DMS114 treated with DMSO at 0.1 percent for 48 hours (cell line): ENCODE data around the gene DNAAF9.

ENCODE experiments used
- DNase-seq: peaks from one replicate; lab custom pipeline; 2025; ENCODE audit not compliant: unreplicated experiment; lab: John Stamatoyannopoulos, UW

DNAAF9 gene

GRCh38 chr20:3378138-3378537 is 29.3 kb downstream of the DNAAF9 start:
- no peak for DNase-seq

DNA sequence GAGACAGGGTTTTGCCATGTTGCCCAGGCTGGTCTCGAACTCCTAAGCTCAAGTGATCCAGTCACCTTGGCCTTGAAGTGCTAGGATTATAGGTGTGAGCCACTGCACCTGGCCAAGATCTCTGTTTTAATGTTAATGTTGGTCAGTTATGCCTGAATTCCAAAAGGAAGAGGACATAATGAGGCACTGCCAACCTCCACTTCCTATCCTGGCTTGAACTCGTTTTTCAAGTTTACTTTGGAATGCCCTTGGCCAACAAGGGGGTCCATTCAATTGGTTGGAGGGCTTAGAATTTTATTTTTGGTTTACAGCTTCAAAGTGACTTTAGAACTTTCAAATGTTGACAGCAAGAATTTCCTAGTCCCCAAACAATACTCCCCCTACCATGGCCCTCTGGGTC is 29.8 kb downstream of the DNAAF9 start:
- DNase-seq = no peak

DNA sequence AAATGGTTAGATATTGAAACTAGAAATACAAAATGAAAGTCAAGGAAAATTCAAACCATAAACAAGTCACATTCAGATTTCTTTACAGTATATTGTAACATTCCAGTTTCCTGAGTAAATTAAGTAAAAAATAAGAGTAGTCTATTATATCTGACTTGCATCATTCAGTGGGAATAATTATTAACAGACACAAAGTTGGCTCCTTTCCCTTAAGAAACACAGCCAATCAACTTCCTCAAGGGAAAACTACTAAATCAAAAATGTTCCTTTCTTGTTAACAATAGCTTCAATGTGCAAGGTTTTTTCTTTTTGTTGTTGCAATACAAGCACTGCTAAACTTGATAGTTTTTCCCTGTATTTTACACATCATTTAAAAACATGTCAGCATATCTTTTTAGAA is 33.2 kb downstream of the DNAAF9 start:
- no peak for DNase-seq

- DNase-seq = no peak
These were observed 35.7 kb downstream of the DNAAF9 start for GRCh38 chr20:3371754-3372153.

DNA sequence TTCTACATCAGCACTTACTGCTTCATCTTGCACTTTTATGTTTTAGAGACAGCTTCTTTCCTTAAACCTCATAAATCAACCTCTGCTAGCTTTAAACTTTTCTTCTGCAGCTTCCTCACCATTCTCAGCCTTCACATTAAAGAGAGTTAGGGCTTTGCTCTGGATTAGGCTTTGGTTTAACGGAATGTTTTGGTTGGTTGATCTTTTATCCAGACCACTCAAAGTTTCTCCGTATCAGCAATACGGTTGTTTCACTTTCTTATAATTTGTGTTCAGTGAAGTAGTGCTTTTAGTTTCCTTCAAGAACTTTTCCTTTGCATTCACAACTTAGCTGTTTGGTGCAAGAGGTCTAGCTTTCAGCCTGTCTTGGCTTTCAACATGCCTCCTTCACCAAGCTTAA is 40.4 kb downstream of the DNAAF9 start:
- DNase-seq = no peak

DNA sequence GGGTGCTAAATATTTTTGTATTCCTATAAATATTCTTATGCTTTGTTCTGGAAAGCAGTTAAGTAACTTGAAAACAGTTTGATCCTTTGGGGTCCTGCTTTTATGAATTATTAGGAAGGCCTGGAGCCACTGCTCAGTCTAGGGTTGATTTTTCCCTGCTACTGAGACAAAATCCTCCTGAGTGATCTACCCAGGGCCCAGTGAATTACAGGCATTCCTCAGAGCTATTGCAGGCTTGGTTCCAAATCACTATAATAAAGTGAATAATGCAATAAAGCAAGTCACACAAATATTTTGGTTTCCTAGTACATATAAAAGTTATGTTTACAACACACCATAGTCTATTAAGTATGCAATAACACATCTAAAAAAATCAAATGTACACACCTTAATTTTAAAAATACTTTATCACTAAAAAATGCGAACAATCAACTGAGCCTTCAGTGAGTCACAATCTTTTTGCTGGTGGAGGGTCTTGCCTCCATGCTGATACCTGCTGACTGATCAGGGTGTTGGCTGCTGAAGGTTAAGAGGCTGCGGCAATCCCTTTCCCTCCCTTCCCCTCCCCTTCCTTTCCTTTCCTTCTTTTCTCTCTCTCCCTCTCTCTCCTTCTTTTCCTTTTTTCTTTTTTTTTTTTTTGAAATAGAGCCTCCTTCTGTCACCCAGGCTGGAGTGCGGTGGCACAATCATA is 43.0 kb downstream of the DNAAF9 start:
- DNase-seq = no peak

- no peak for DNase-seq
These were observed 46.7 kb downstream of the DNAAF9 start for GRCh38 chr20:3360752-3361151.

DNA sequence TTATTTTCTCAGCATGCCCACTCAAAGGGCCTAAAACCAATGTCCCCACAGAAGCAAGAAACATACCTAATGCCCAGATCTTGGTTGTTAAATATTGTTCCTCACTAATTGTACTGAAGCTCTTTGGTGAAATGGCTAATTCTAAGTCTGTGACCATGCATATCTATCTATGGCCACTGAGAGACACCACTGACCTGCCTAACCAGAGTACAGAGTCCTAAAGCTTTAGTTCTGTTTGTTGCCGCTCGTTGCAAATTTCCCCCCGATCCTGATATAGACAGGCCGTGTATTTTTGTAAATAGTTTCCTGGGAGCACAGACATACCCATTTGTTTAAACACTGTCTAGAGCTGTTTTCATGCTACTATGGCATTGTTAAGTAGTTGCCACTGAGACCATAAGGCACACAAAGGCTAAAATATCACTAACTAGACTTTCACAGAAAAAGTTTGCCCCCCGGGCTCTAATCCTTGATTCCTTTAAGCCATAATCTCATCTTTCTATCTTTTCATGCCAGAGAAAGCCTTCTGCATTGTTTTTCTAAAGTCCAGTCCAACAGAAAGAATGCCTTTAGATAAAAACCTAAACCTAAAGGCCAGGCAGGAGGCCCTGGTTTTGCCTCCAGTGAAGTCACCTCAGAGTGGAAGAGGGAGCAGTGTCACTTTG is 48.7 kb downstream of the DNAAF9 start:
- no peak for DNase-seq
